PFSK-1 (cell line): ENCODE results near the gene ZNF20.

Experiments
- FOXP2 ChIP-seq: optimal IDR thresholded peaks from 2 replicates; pipeline ENCODE3; 2011; ENCODE audit warnings: borderline replicate concordance, control low read depth, inconsistent platforms; ENCODE audit not compliant: insufficient read depth; ENCODE audit errors: extremely low read length, extremely low read depth
- POLR2AphosphoS5 ChIP-seq: IDR thresholded peaks from 2 replicates; pipeline ENCODE4 v1.6.1; 2012; ENCODE audit warnings: low read depth, mild to moderate bottlenecking, control low read depth, low read length, moderate library complexity
- REST ChIP-seq, 2 experiments: IDR thresholded peaks; 2 replicates each; pipeline versions ENCODE4 v1.6.1 to v1.8.0; 2011 to 2012; ENCODE audit warnings: low read depth in 2 of 2, low read length in 2 of 2, control low read depth in 1 of 2, inconsistent platforms in 1 of 2, mild to moderate bottlenecking in 1 of 2, moderate library complexity in 1 of 2; ENCODE audit not compliant: insufficient read depth in 1 of 2
- SIN3A ChIP-seq: IDR thresholded peaks from 2 replicates; pipeline ENCODE4 v1.6.1; 2012; ENCODE audit warnings: mild to moderate bottlenecking, low read length, moderate library complexity, borderline replicate concordance; ENCODE audit not compliant: insufficient read depth
- TAF1 ChIP-seq: IDR thresholded peaks from 2 replicates; pipeline ENCODE4 v1.6.1; 2012; ENCODE audit warnings: low read length, control low read depth, borderline replicate concordance; ENCODE audit not compliant: insufficient read depth

DNA sequence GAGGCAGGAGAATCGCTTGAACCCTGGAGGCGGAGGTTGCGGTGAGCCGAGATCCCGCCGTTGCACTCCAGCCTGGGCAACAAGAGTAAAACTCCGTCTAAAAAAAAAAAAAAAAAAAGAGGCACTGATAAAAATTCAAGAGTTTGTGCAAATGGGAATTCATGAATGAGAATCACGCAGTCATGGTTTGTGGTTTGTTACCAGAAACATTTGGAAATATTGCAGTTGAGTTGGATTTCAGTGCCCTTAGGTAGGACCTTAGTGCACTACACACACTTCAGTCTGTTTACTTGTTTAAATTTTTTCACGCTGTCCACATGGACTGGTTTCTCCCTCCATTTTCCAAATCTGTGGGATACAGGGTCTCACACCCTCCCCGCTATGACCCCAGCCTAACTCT lies 47.2 kb downstream of the ZNF20 start:
- TF ChIP-seq SIN3A (no peak), REST (IDR thresholded peaks at IDR 0.05; ENCODE audit: insufficient read depth in 1 of 2, low read depth in 2 of 2, low read length in 2 of 2) (no peak), POLR2AphosphoS5 (no peak), TAF1 (no peak), FOXP2 (no peak)
